B cell (primary cell): ENCODE data around the gene MAEA. TPM values are rescaled to one million over a fixed set of nuclear protein-coding genes. Genes with fewer than 3 reads are reported as not detected.
A peak's percentile ranks its signal among the peaks of the same experiment; 100 is the strongest.

Experiments
- ATAC-seq: fragments of 200-7000 bp; cut with Tn5 transposase; one replicate; pipeline ENCODE4 v1.10.0; 2021; ENCODE audit warnings: low read depth, mild to moderate bottlenecking, moderate number of reproducible peaks, moderate library complexity
- CTCF ChIA-PET: fragments of 350-600 bp; sonication (Branson Sonifier 250); formaldehyde crosslinking; loops from one replicate; lab custom pipeline; 2021; ENCODE audit warnings: antibody characterized with exemption, inconsistent platforms; lab: Charles Lee
- POLR2A ChIA-PET: fragments of 350-600 bp; sonication (Branson Sonifier 250); formaldehyde crosslinking; loops from one replicate; lab custom pipeline; 2021; ENCODE audit warnings: antibody characterized with exemption; lab: Charles Lee
- DNase-seq: peaks from one replicate; pipeline ENCODE4 v3.0.0; 2013
- H2AFZ ChIP-seq: 2 replicates; pipeline ENCODE4 v1.6.1; 2012; ENCODE audit warnings: mild to moderate bottlenecking, low read depth, low read length; ENCODE audit not compliant: insufficient read depth, poor library complexity, severe bottlenecking
- H3K27ac ChIP-seq, 2 donors: 1 replicate in 1 of 2; 2 replicates in 1 of 2; pipeline ENCODE4 v1.5.1; 2012 to 2013; ENCODE audit warnings: low read length in 2 of 2, mild to moderate bottlenecking in 2 of 2, moderate library complexity in 1 of 2
- H3K27me3 ChIP-seq, 4 experiments: fragments of 200-600 bp in 1 of 4; sonication (generic) in 1 of 4; replicated peaks in 1 of 4; 1 replicate in 2 of 4; 2 replicates in 2 of 4; pipeline versions ENCODE4 v1.6.1 to v1.7.0; 2013 to 2016; ENCODE audit warnings: low read length in 3 of 4, mild to moderate bottlenecking in 2 of 4, mixed read lengths in 1 of 4, moderate library complexity in 1 of 4; ENCODE audit not compliant: insufficient read depth in 4 of 4, control insufficient read depth in 3 of 4; ENCODE audit errors: control extremely low read depth in 1 of 4
- H3K36me3 ChIP-seq, 2 experiments: replicated peaks in 1 of 2; 1 replicate in 1 of 2; 2 replicates in 1 of 2; pipeline versions ENCODE4 v1.6.1 to v1.7.1; 2013; ENCODE audit warnings: low read length in 1 of 2; ENCODE audit not compliant: insufficient read depth in 2 of 2, control insufficient read depth in 1 of 2; ENCODE audit errors: control extremely low read depth in 1 of 2, extremely low read depth in 1 of 2
- H3K4me1 ChIP-seq, 2 donors: fragments of 200-600 bp in 1 of 2; sonication (generic) in 1 of 2; 1 replicate in 1 of 2; 2 replicates in 1 of 2; pipeline versions ENCODE4 v1.5.1 to v1.6.1; 2013 to 2017; ENCODE audit warnings: low read length in 2 of 2; ENCODE audit not compliant: control insufficient read depth in 2 of 2, insufficient read depth in 2 of 2
- H3K4me2 ChIP-seq: replicated peaks from 2 replicates; pipeline ENCODE3; 2012; ENCODE audit warnings: mild to moderate bottlenecking, low read depth, low read length; ENCODE audit not compliant: poor library complexity, severe bottlenecking
- H3K4me3 ChIP-seq, 5 experiments: fragments of 200-600 bp in 1 of 5; sonication (generic) in 1 of 5; 1 replicate in 3 of 5; 2 replicates in 2 of 5; pipeline versions ENCODE4 v1.5.1 to v1.7.0; 2011 to 2016; ENCODE audit warnings: low read length in 4 of 5, mild to moderate bottlenecking in 4 of 5, low read depth in 2 of 5, control low read depth in 1 of 5, moderate library complexity in 1 of 5; ENCODE audit not compliant: insufficient read depth in 1 of 5; ENCODE audit errors: control extremely low read depth in 1 of 5, extremely low read depth in 1 of 5
- H3K79me2 ChIP-seq: fragments of 200-600 bp; sonication (generic); one replicate; pipeline ENCODE4 v1.6.0; 2016; ENCODE audit warnings: low read length; ENCODE audit not compliant: control insufficient read depth, insufficient read depth
- H3K9ac ChIP-seq: fragments of 200-600 bp; sonication (generic); 2 replicates; pipeline ENCODE4 v1.6.1; 2017; ENCODE audit warnings: mild to moderate bottlenecking, low read length, moderate library complexity
- H3K9me3 ChIP-seq, 3 donors: one replicate each; pipeline versions ENCODE4 v1.6.1 to v1.7.1; 2013; ENCODE audit warnings: low read length in 2 of 3; ENCODE audit not compliant: control insufficient read depth in 2 of 3, insufficient read depth in 1 of 3; ENCODE audit errors: control extremely low read depth in 1 of 3
- H4K20me1 ChIP-seq: 2 replicates; pipeline ENCODE4 v1.6.0; 2012; ENCODE audit warnings: mild to moderate bottlenecking, low read length; ENCODE audit not compliant: insufficient read depth, control insufficient read depth, poor library complexity, severe bottlenecking
- H3K27ac Mint-ChIP-seq: one replicate; pipeline ENCODE4 v1.8.0; 2021; ENCODE audit warnings: mixed read lengths
- H3K27me3 Mint-ChIP-seq: one replicate; pipeline ENCODE4 v1.8.0; 2021; ENCODE audit warnings: mixed read lengths
- H3K4me1 Mint-ChIP-seq: one replicate; pipeline ENCODE4 v1.8.0; 2021; ENCODE audit warnings: mixed read lengths
- H3K4me3 Mint-ChIP-seq: one replicate; pipeline ENCODE4 v1.8.0; 2021; ENCODE audit warnings: mixed read lengths
- H3K9me3 Mint-ChIP-seq: one replicate; pipeline ENCODE4 v1.8.0; 2022; ENCODE audit warnings: mixed read lengths; ENCODE audit not compliant: insufficient read depth
- EZH2 ChIP-seq: IDR thresholded peaks from 2 replicates; pipeline ENCODE4 v1.6.1; 2012; ENCODE audit warnings: borderline replicate concordance, low read depth, mild to moderate bottlenecking, moderate library complexity, low read length; ENCODE audit not compliant: insufficient read depth, poor library complexity, severe bottlenecking
- WGBS: methylation state at CpG from one replicate; pipeline ENCODE4 v1.1.5; 2013; ENCODE audit warnings: missing lambda C conversion rate; ENCODE audit not compliant: insufficient coverage; 5-methylcytosine and 5-hydroxymethylcytosine counted together
- intact Hi-C: fragments of 100-400 bp; cut with micrococcal nuclease; formaldehyde crosslinking; loops from one replicate; pipeline ENCODE4 v1.10.0; 2022
- polyA plus RNA-seq: library from polyadenylated mRNA; depleted of rRNA; stranded (reverse); fragments of >200 nt; gene quantifications from 2 replicates; pipeline ENCODE4 v1.2.3, GENCODE V29; 2012
- total RNA-seq, 2 donors: library from RNA; stranded (reverse); fragments of 120-200 nt in 1 of 2; gene quantifications; 1 replicate in 1 of 2; 2 replicates in 1 of 2; pipeline versions ENCODE4 v1.2.3 to v1.2.4, GENCODE V29; 2013 to 2022
- TF ChIP-seq, protein P1 (sequence below): fragments of 200-600 bp; IDR thresholded peaks from one replicate; pipeline ENCODE4 v1.8.0; 2022; ENCODE audit warnings: antibody characterized with exemption, mild to moderate bottlenecking

The MAEA gene
- total and polyA plus RNA-seq, 2 donors (not counting 1 experiment from before 2014, with no cell fraction given), result 106 to 107 TPM

GRCh38 chr4:1318488-1319213, 29.0 kb downstream of the MAEA start:
- Histone ChIP-seq H3K27me3 (no peaks in the 10 kb centered on the region), H3K4me1 (no peaks in the 10 kb centered on the region), H3K4me3 (no peak overlapping the region), H3K36me3 (peaks cover 0 to 56% of the 10 kb centered on the region in 2 experiments), H3K27ac (no peak overlapping the region), H2AFZ (no peak overlapping the region), H3K4me2 (no peak overlapping the region), H3K79me2 (peaks cover 47% of the 10 kb centered on the region), H4K20me1 (peaks cover 62% of the 10 kb centered on the region), H3K9me3 (peaks cover 0 to 5% (median 0%) of the 10 kb centered on the region in 3 donors), H3K9ac (no peak overlapping the region)
- CTCF ChIA-PET, result interaction anchor here (0.8 to 1.3 kb wide), 3 partner anchors 9 to 22 kb away, joined by 3 to 5 read pairs (median 3); no protein-coding TSS in a partner anchor
- POLR2A ChIA-PET, result no interaction called here
- no peak overlapping the region for H3K27ac Mint-ChIP-seq
- ATAC-seq (no peak), DNase-seq (peak; percentile 33)
- no peak for TF ChIP-seq EZH2
- TF ChIP-seq, protein P1, sequence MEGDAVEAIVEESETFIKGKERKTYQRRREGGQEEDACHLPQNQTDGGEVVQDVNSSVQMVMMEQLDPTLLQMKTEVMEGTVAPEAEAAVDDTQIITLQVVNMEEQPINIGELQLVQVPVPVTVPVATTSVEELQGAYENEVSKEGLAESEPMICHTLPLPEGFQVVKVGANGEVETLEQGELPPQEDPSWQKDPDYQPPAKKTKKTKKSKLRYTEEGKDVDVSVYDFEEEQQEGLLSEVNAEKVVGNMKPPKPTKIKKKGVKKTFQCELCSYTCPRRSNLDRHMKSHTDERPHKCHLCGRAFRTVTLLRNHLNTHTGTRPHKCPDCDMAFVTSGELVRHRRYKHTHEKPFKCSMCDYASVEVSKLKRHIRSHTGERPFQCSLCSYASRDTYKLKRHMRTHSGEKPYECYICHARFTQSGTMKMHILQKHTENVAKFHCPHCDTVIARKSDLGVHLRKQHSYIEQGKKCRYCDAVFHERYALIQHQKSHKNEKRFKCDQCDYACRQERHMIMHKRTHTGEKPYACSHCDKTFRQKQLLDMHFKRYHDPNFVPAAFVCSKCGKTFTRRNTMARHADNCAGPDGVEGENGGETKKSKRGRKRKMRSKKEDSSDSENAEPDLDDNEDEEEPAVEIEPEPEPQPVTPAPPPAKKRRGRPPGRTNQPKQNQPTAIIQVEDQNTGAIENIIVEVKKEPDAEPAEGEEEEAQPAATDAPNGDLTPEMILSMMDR, result peak; percentile 19
- H3K9me3 Mint-ChIP-seq, result no peaks in the 10 kb centered on the region
- H3K4me3 Mint-ChIP-seq, result no peak overlapping the region
- 97% methylated on average over 16 of the region's 18 CpGs for WGBS
- no peaks in the 10 kb centered on the region for H3K27me3 Mint-ChIP-seq
- H3K4me1 Mint-ChIP-seq, result no peaks in the 10 kb centered on the region
- intact Hi-C loops, result no loop called here

GRCh38 chr4:1321486-1321885, 31.8 kb downstream of the MAEA start:
- no peak overlapping the region for H3K4me2 ChIP-seq
- H3K4me3 Mint-ChIP-seq, result no peak overlapping the region
- no peak for ATAC-seq
- no peaks in the 10 kb centered on the region for H3K4me1 ChIP-seq
- no peak for DNase-seq
- intact Hi-C loops, result no loop called here
- H3K4me3 ChIP-seq, result no peak overlapping the region
- TF ChIP-seq, protein P1, result no peak
- TF ChIP-seq EZH2, result no peak
- H2AFZ ChIP-seq, result no peak overlapping the region
- H3K9me3 ChIP-seq, result no peaks in the 10 kb centered on the region
- no peaks in the 10 kb centered on the region for H3K27me3 Mint-ChIP-seq
- no peak overlapping the region for H3K27ac Mint-ChIP-seq
- WGBS, result 96% methylated on average over 11 of the region's 13 CpGs
- H3K79me2 ChIP-seq, result peaks cover 58% of the 10 kb centered on the region
- H3K9ac ChIP-seq, result no peak overlapping the region
- H3K9me3 Mint-ChIP-seq, result no peaks in the 10 kb centered on the region
- ChIA-PET POLR2A (no interaction called here), CTCF (no interaction called here)
- H3K36me3 ChIP-seq, result peaks cover 0 to 50% of the 10 kb centered on the region in 2 experiments
- peaks cover 51% of the 10 kb centered on the region for H4K20me1 ChIP-seq
- H3K27ac ChIP-seq, result no peak overlapping the region
- H3K27me3 ChIP-seq, result no peaks in the 10 kb centered on the region
- H3K4me1 Mint-ChIP-seq, result no peaks in the 10 kb centered on the region
